ENCODE data around the gene SENP6.

SENP6 gene

DNA sequence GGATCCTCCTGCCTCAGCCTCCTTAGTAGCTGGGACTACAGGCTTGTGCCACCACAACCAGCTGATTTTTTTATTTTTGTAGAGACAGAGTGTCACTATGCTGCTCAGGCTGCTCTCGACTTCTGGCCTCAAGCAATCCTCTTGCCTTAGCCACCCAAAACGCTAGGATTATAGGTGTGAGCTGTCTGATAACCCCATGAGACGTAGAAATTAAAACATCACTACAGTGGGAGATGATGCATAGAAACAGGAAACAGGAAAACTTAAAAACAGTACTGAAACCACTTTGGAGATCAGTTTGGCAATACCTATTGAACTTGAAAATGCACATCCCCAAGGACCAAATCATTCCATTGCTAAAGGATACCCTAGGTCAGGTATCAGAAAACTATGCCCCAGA is 10.8 kb downstream of the SENP6 start:
- H3K27ac ChIP-seq: peak overlapping the region in 10 of 11 experiments; percentile 2 to 71 (median 58); a peak in 19 of 22 replicates
- peaks cover 59 to 91% (median 62%) of the 10 kb centered on the region in 10 experiments for H3K4me1 ChIP-seq
- H3K9ac ChIP-seq: peak overlapping the region in 8 of 11 experiments; percentile 11 to 52 (median 27); a peak in 6 of 22 replicates
- TF ChIP-seq Cebpa-rat (IDR thresholded peaks at IDR 0.05): no peak
- H3K4me2 ChIP-seq: peak overlapping the region; percentile 72 to 91 (median 81)
- peak overlapping the region in 5 of 10 experiments; percentile 5 to 30 (median 20); a peak in 3 of 20 replicates for H3K4me3 ChIP-seq
- H3K9me3 ChIP-seq (replicated peaks in 1 of 11): peaks cover 0 to 32% (median 20%) of the 10 kb centered on the region in 11 experiments; a peak in 17 of 22 replicates
- H3K27me3 ChIP-seq: no peaks in the 10 kb centered on the region
- H4K20me1 ChIP-seq: peaks cover 61 to 100% (median 100%) of the 10 kb centered on the region in 11 experiments
- peaks cover 0 to 41% (median 27%) of the 10 kb centered on the region in 11 experiments; a peak in 17 of 22 replicates for H3K36me3 ChIP-seq

DNA sequence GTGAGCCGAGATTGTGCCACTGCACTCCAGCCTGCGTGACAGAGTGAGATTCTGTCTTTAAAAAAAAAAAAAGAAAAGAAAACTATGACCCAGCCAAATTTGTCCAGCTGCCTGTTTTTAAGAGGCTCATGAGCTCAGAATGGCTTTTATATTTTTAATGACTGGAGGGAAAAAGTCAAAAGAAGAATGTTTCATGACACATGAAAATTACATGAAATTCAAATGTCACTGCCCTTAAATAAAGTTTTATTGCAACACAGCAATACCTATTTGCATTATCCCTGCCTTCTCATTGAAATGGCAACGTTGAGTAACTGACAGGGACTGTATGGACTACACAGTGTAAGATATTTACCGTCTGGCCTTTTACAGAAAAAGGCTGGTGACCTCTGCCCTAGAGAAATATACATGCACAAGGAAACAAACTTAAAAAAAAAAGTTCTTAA is 11.4 kb downstream of the SENP6 start:
- H3K27me3 ChIP-seq: no peaks in the 10 kb centered on the region
- no peak overlapping the region for H3K4me3 ChIP-seq
- peak overlapping the region in 9 of 11 experiments; percentile 49 to 71 (median 58); a peak in 17 of 22 replicates for H3K27ac ChIP-seq
- H3K4me2 ChIP-seq: peak overlapping the region; percentile 72 to 91 (median 81)
- TF ChIP-seq Cebpa-rat (IDR thresholded peaks at IDR 0.05): no peak; a peak in 1 of 22 replicates
- peaks cover 0 to 39% (median 26%) of the 10 kb centered on the region in 11 experiments; a peak in 18 of 22 replicates for H3K9me3 ChIP-seq (replicated peaks in 1 of 11)
- peaks cover 59 to 100% (median 100%) of the 10 kb centered on the region in 11 experiments for H4K20me1 ChIP-seq
- H3K9ac ChIP-seq: peak overlapping the region in 5 of 11 experiments; percentile 11 to 52 (median 29); a peak in 4 of 22 replicates
- peaks cover 53 to 85% (median 55%) of the 10 kb centered on the region in 10 experiments for H3K4me1 ChIP-seq
- peaks cover 0 to 48% (median 33%) of the 10 kb centered on the region in 11 experiments; a peak in 17 of 22 replicates for H3K36me3 ChIP-seq

DNA sequence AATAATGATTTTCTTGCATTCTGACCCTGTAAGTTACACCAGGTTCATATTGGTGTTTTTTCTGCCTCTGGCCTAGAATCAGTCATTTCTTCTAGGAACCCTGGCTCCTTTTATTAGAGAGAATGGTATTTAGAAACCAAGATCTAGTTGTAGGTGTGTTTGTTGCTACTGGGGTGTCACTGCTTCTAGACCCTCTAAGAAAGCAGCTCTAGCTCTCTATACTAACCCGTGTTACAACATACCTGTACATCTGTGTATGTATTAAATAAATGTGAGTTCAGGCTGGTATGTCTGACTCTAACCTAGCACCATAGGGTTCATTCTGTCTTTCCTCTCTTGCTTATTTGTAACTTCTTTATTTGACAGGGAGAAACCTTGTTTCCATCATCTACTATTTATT is 16.8 kb downstream of the SENP6 start:
- Histone ChIP-seq H3K9me3 (replicated peaks in 1 of 11) (peaks cover 0 to 45% (median 33%) of the 10 kb centered on the region in 11 experiments; a peak in 18 of 22 replicates), H3K36me3 (peaks cover 9 to 88% (median 56%) of the 10 kb centered on the region in 11 experiments; a peak in 20 of 22 replicates), H4K20me1 (peaks cover 48 to 100% (median 99%) of the 10 kb centered on the region in 11 experiments; a peak in 21 of 22 replicates), H3K4me2 (0 out of 22 replicates have a peak overlapping the region, but pooled peaks of 1 of the 11 experiments have one; percentile 10), H3K4me3 (no peak overlapping the region), H3K27me3 (no peaks in the 10 kb centered on the region), H3K27ac (no peak overlapping the region), H3K4me1 (peaks cover 12 to 64% (median 17%) of the 10 kb centered on the region in 10 experiments), H3K9ac (no peak overlapping the region)
- TF ChIP-seq Cebpa-rat (IDR thresholded peaks at IDR 0.05): no peak

DNA sequence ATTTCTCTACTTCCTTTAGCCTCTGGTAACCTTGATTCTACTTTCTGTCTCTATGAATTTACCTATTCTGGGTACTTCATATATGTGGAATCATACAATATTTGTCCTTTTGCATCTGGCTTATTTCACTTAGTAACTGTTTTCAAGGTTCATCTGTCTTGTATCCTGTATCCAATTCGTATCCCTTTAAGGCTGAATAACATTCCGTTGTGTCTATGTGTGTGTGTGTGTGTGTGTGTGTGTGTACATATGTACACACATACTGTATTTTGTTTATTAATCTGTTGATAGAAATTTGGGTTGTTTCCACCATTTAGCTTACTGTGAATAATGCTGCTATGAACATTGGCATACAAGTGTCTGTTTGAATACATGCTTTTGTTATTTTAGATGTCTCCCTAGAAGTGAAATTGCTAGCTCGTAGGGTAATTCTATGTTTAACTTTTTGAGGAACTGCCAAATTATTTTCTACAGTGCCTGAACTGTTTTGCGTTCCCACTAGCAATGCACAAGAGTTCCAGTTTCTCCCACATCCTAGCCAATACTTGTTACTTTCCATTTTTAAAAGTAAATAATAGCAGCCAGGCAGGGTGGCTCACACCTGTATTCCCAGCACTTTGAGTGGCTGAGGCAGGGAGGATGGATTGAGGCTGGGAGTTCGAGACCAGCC is 17.7 kb downstream of the SENP6 start:
- Histone ChIP-seq H3K4me1 (peaks cover 10 to 55% (median 17%) of the 10 kb centered on the region in 10 experiments), H3K36me3 (peaks cover 18 to 90% (median 59%) of the 10 kb centered on the region in 11 experiments), H3K27ac (no peak overlapping the region), H3K4me2 (peak overlapping the region in 10 of 11 experiments; percentile 2 to 84 (median 34); a peak in 16 of 22 replicates), H3K9ac (no peak overlapping the region), H3K9me3 (replicated peaks in 1 of 11) (peaks cover 0 to 41% (median 33%) of the 10 kb centered on the region in 11 experiments; a peak in 18 of 22 replicates), H3K27me3 (no peaks in the 10 kb centered on the region), H4K20me1 (peaks cover 46 to 100% (median 99%) of the 10 kb centered on the region in 11 experiments; a peak in 21 of 22 replicates), H3K4me3 (no peak overlapping the region)
- no peak for TF ChIP-seq Cebpa-rat (IDR thresholded peaks at IDR 0.05)

DNA sequence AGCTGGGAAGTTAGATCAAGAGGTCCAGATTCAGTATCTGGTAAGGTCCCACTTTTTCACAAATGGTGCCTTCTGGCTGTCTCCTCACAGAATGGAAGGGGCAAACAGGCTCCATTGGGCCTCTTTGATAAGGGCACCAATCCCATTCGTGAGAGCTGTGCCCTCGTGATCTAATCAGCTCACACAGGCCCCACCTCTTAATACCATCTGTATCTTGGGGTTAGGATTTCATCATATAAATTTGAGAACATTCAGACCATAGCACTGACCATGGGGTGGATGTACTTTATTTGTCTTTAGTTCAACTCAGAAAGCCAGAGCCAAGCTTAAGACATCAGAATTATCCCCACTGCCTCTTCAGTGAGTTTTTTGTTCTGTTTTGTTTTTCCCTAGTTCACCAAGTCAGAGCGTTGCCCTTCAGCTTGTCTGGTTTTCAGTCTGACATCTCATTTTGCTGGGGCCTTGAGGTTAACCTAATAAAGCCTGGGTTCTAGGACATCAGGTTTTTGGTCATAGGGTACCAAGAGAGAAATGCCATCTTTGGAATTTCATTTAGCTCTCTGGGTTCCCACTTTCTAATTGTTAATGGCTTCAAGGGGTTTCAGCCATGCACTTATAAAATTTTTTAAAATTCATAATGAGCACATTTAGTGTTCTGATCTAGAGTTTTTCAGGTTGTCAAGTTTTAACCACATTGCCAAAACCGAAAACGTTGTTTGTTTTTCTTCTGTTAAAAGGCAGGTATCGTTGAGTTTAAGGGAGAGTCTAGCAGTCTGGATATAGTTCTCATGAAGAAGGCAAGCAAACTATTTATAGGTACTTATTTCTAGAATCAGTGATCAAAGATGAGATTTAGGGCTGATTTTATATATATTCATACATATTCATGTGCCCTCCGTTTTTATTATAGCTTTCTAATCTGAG is 19.0 kb downstream of the SENP6 start:
- H3K9me3 ChIP-seq (replicated peaks in 1 of 11): peaks cover 0 to 29% (median 26%) of the 10 kb centered on the region in 11 experiments; a peak in 16 of 22 replicates
- no peak overlapping the region; a peak in 1 of 22 replicates for H3K27ac ChIP-seq
- no peaks in the 10 kb centered on the region for H3K27me3 ChIP-seq
- TF ChIP-seq Cebpa-rat (IDR thresholded peaks at IDR 0.05): no peak
- H3K36me3 ChIP-seq: peaks cover 31 to 93% (median 61%) of the 10 kb centered on the region in 11 experiments
- H3K9ac ChIP-seq: no peak overlapping the region
- H4K20me1 ChIP-seq: peaks cover 37 to 100% (median 95%) of the 10 kb centered on the region in 11 experiments; a peak in 21 of 22 replicates
- H3K4me2 ChIP-seq: peak overlapping the region in 10 of 11 experiments; percentile 2 to 84 (median 32); a peak in 14 of 22 replicates
- peaks cover 9 to 42% (median 18%) of the 10 kb centered on the region in 10 experiments for H3K4me1 ChIP-seq
- no peak overlapping the region for H3K4me3 ChIP-seq

DNA sequence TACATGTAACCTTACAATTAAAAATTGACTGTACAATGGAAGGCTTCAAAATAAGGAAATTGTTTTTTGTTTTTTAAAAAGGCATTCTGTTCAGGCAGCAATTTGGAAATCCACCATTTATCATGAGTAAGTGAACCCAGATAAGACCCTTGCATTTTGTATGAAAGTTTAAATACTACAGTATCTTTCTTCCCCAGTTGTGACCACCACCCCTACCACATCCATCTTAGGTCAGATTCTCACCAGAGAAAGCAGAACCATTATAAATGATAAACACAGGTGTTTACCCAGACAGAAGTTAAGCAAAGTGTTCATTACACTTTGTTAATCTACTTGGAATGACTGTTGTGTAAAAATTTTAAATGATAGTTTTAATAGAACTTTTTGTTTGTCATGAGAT is 20.2 kb downstream of the SENP6 start:
- Histone ChIP-seq H3K4me2 (no peak overlapping the region), H3K9me3 (replicated peaks in 1 of 11) (peaks cover 0 to 19% (median 17%) of the 10 kb centered on the region in 11 experiments; a peak in 16 of 22 replicates), H3K27ac (no peak overlapping the region), H3K36me3 (peaks cover 39 to 90% (median 59%) of the 10 kb centered on the region in 11 experiments), H3K4me1 (peaks cover 9 to 32% (median 18%) of the 10 kb centered on the region in 10 experiments), H3K4me3 (no peak overlapping the region), H3K27me3 (no peaks in the 10 kb centered on the region), H4K20me1 (peaks cover 37 to 96% (median 85%) of the 10 kb centered on the region in 11 experiments; a peak in 21 of 22 replicates), H3K9ac (no peak overlapping the region)
- no peak for TF ChIP-seq Cebpa-rat (IDR thresholded peaks at IDR 0.05)

DNA sequence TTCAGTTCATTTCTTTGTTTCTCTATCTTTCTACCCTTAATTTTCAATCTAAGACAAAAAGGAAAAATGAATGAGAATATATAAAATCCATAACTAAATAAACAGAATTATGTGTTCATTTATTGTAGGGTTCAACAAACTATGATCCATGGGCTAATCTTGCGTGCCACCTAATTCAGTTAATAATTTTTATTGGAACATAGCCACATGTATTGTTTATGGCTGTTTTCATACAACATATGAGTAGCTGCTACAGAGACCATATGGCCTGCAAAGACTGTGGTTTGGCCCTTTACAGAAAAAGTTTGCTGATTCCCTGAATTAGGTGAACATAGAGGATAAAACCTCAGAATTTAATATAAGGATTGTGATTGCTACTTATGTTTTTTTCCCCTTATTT is 21.8 kb downstream of the SENP6 start:
- no peaks in the 10 kb centered on the region for H3K27me3 ChIP-seq
- peaks cover 28 to 91% (median 79%) of the 10 kb centered on the region in 11 experiments; a peak in 21 of 22 replicates for H4K20me1 ChIP-seq
- no peak overlapping the region for H3K4me2 ChIP-seq
- peaks cover 9 to 26% (median 18%) of the 10 kb centered on the region in 10 experiments for H3K4me1 ChIP-seq
- no peak overlapping the region for H3K4me3 ChIP-seq
- H3K36me3 ChIP-seq: peaks cover 51 to 87% (median 57%) of the 10 kb centered on the region in 11 experiments
- H3K9me3 ChIP-seq (replicated peaks in 1 of 11): peaks cover 0 to 3% (median 1%) of the 10 kb centered on the region in 11 experiments; a peak in 11 of 22 replicates
- no peak for TF ChIP-seq Cebpa-rat (IDR thresholded peaks at IDR 0.05)
- no peak overlapping the region for H3K27ac ChIP-seq
- H3K9ac ChIP-seq: no peak overlapping the region

DNA sequence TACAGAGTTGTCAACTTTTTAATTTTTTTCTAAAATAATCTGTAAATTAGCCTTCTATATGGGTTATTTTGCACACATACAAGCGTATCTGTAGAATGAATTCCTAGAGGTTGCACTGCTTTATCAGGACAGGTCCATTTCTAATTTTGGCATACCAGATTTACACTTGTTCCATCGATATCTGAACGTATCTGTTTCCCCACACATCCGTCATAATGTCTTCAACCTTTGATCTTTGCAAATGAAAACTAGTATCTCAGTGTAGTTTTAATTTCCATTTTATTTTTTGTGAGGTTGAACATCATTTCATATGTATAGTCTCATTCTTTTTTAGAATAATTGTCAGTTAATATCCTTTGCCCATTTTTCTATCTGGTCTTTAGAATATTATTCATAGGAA is 22.7 kb downstream of the SENP6 start:
- no peak overlapping the region for H3K9ac ChIP-seq
- H3K4me2 ChIP-seq: no peak overlapping the region
- H3K27me3 ChIP-seq: no peaks in the 10 kb centered on the region
- H3K36me3 ChIP-seq: peaks cover 60 to 91% (median 64%) of the 10 kb centered on the region in 11 experiments
- no peak overlapping the region for H3K4me3 ChIP-seq
- H3K4me1 ChIP-seq: peaks cover 9 to 23% (median 15%) of the 10 kb centered on the region in 10 experiments
- no peak for TF ChIP-seq Cebpa-rat (IDR thresholded peaks at IDR 0.05)
- H4K20me1 ChIP-seq: peaks cover 22 to 89% (median 76%) of the 10 kb centered on the region in 11 experiments; a peak in 21 of 22 replicates
- no peaks in the 10 kb centered on the region for H3K9me3 ChIP-seq (replicated peaks in 1 of 11)
- no peak overlapping the region for H3K27ac ChIP-seq

Data from BLaER1 treated with 17β-estradiol and CSF1 and Interleukin-3, amounts not matched to agents 10 nM and 100 nM (cell line).